GM12878 (cell line): ENCODE results near the gene ARL15.

Experiments
- CBX3 ChIP-seq: fragments of 200-600 bp; sonication (generic); IDR thresholded peaks from 2 replicates; pipeline ENCODE4 v1.6.1; 2016; ENCODE audit warnings: low read depth, borderline replicate concordance
- CREB1 ChIP-seq: IDR thresholded peaks from 2 replicates; pipeline ENCODE4 v1.6.1; 2012; ENCODE audit warnings: low read depth, mild to moderate bottlenecking, inconsistent platforms
- EGR1 ChIP-seq, 2 experiments: IDR thresholded peaks; 1 replicate in 1 of 2; 2 replicates in 1 of 2; pipeline ENCODE4 v1.6.1; 2011 to 2012; ENCODE audit warnings: low read depth in 2 of 2, low read length in 2 of 2, borderline replicate concordance in 1 of 2, mild to moderate bottlenecking in 1 of 2, moderate library complexity in 1 of 2
- EP300 ChIP-seq, 2 experiments: fragments of 150-350 bp in 1 of 2; IDR thresholded peaks; 2 replicates each; pipeline ENCODE4 v1.6.1; 2011 to 2012; ENCODE audit warnings: low read depth in 2 of 2, low read length in 2 of 2, borderline replicate concordance in 1 of 2, improper control_type of control experiment in 1 of 2, inconsistent platforms in 1 of 2; ENCODE audit not compliant: control insufficient read depth in 1 of 2
- NFYA ChIP-seq: IDR thresholded peaks from 2 replicates; pipeline ENCODE4 v1.6.1; 2011; ENCODE audit warnings: low read depth, mild to moderate bottlenecking, low read length, improper control_type of control experiment, borderline replicate concordance
- NFYB ChIP-seq: IDR thresholded peaks from 2 replicates; pipeline ENCODE4 v1.6.1; 2011; ENCODE audit warnings: low read depth, mild to moderate bottlenecking, low read length, improper control_type of control experiment, moderate library complexity; ENCODE audit not compliant: insufficient read depth
- SMAD1 ChIP-seq: fragments of 450-650 bp; IDR thresholded peaks from 2 replicates; pipeline ENCODE4 v1.6.1; 2018; ENCODE audit warnings: mild to moderate bottlenecking, low read depth; ENCODE audit not compliant: partially characterized antibody
- TF ChIP-seq, protein P1 (sequence below), 3 experiments: IDR thresholded peaks in 2 of 3; conservative IDR thresholded peaks in 1 of 3; 2 replicates each; pipeline ENCODE4 v1.5.1; 2011; ENCODE audit warnings: low read depth in 3 of 3, low read length in 3 of 3, mild to moderate bottlenecking in 3 of 3, control low read depth in 2 of 3, moderate library complexity in 2 of 3, inconsistent platforms in 1 of 3, mixed read lengths in 1 of 3; ENCODE audit not compliant: control insufficient read depth in 2 of 3, insufficient read depth in 1 of 3; ENCODE audit errors: extremely low read depth in 1 of 3
- TF ChIP-seq, protein P2 (sequence below): IDR thresholded peaks from 2 replicates; pipeline ENCODE4 v1.6.1; 2012; ENCODE audit warnings: low read depth, low read length, improper control_type of control experiment

DNA sequence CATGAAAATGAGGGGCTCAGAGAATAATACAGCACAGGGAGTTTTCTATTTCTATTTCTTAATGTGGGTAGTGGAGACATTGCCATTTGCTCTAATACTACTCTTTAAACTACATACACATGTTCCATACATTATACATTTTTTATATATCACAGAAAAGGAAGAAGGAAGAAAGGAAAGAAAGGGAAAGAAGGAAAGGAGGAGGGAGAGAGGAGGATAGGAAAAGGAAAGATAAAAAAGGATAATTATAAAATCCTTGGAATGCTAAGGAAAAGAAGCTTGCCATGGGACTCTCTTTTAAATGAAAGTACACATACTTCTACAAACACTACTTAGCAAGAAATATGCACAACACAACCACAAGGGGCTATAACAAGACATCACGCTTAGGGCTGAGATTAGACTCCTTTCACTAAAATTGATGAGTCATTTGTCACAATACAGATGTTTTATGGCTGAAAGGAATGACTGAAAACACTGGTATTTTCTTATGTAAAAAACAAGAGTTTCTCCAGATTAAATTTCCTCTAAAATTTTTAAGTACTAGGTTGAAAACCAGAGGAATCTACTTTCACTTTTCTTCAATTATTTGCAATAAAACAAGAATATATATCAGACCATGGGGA is 219.8 kb downstream of the ARL15 start:
- no peak for TF ChIP-seq EGR1 (IDR thresholded peaks at IDR 0.05; ENCODE audit: borderline replicate concordance in 1 of 2, low read depth in 2 of 2, low read length in 2 of 2)
- TF ChIP-seq CREB1, result no peak
- TF ChIP-seq EP300 (IDR thresholded peaks at IDR 0.05; ENCODE audit: borderline replicate concordance in 1 of 2, control insufficient read depth in 1 of 2, low read depth in 2 of 2, low read length in 2 of 2), result no peak
- TF ChIP-seq NFYB, result no peak
- no peak for TF ChIP-seq SMAD1
- TF ChIP-seq, protein P1, sequence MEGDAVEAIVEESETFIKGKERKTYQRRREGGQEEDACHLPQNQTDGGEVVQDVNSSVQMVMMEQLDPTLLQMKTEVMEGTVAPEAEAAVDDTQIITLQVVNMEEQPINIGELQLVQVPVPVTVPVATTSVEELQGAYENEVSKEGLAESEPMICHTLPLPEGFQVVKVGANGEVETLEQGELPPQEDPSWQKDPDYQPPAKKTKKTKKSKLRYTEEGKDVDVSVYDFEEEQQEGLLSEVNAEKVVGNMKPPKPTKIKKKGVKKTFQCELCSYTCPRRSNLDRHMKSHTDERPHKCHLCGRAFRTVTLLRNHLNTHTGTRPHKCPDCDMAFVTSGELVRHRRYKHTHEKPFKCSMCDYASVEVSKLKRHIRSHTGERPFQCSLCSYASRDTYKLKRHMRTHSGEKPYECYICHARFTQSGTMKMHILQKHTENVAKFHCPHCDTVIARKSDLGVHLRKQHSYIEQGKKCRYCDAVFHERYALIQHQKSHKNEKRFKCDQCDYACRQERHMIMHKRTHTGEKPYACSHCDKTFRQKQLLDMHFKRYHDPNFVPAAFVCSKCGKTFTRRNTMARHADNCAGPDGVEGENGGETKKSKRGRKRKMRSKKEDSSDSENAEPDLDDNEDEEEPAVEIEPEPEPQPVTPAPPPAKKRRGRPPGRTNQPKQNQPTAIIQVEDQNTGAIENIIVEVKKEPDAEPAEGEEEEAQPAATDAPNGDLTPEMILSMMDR (IDR thresholded peaks at IDR 0.05 in 2 of 3, conservative IDR thresholded peaks at IDR 0.05 in 1 of 3; ENCODE audit: control insufficient read depth in 2 of 3, extremely low read depth in 1 of 3, insufficient read depth in 1 of 3, low read depth in 3 of 3, low read length in 3 of 3), result peak in 1 of 3 experiments; percentile 10; a peak in 1 of 6 replicates
- TF ChIP-seq, protein P2, sequence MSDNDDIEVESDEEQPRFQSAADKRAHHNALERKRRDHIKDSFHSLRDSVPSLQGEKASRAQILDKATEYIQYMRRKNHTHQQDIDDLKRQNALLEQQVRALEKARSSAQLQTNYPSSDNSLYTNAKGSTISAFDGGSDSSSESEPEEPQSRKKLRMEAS, result no peak
- no peak for TF ChIP-seq CBX3
- no peak for TF ChIP-seq NFYA
